GM12865 (cell line): Measurements from ENCODE around the gene NEURL4.

ENCODE experiments used
- DNase-seq: peaks from one replicate; pipeline ENCODE4 v3.0.0; 2010; ENCODE audit warnings: low read depth
- H3K4me3 ChIP-seq: 2 replicates; pipeline ENCODE4 v1.5.1; 2011; ENCODE audit warnings: mild to moderate bottlenecking, low read depth, low read length, control low read depth
- CTCF ChIP-seq: IDR thresholded peaks from 2 replicates; pipeline ENCODE4 v1.5.1; 2011; ENCODE audit warnings: low read length, control low read depth, low read depth, inconsistent platforms; ENCODE audit not compliant: insufficient read depth; ENCODE audit errors: missing control alignments

NEURL4 gene

GRCh38 chr17:7313890-7314718 lies 15.0 kb downstream of the NEURL4 start:
- no peak for TF ChIP-seq CTCF
- peak overlapping the region; percentile 64 for H3K4me3 ChIP-seq
- DNase-seq, result peak; percentile 47

- H3K4me3 ChIP-seq, result no peak overlapping the region
These were observed 15.8 kb downstream of the NEURL4 start for GRCh38 chr17:7313088-7313889.

GRCh38 chr17:7312432-7313087 lies 16.6 kb downstream of the NEURL4 start:
- no peak for DNase-seq
- no peak overlapping the region for H3K4me3 ChIP-seq
- TF ChIP-seq CTCF, result no peak

More at GRCh38 chr17:7313088-7313889, 15.8 kb downstream of the NEURL4 start:
- no peak for TF ChIP-seq CTCF
- peak; percentile 57 for DNase-seq

- no peak for DNase-seq
- no peak for TF ChIP-seq CTCF
- no peak overlapping the region for H3K4me3 ChIP-seq
These were observed 17.9 kb downstream of the NEURL4 start for GRCh38 chr17:7311110-7311705.

GRCh38 chr17:7309628-7310027 lies 19.5 kb downstream of the NEURL4 start:
- peak overlapping the region; percentile 80 for H3K4me3 ChIP-seq
- no peak for TF ChIP-seq CTCF
- DNase-seq, result no peak

- DNase-seq, result peak; percentile 95
- H3K4me3 ChIP-seq, result peak overlapping the region; percentile 80
- no peak for TF ChIP-seq CTCF
These were observed 20.3 kb downstream of the NEURL4 start for GRCh38 chr17:7308625-7309433.
